Body of pancreas (tissue), 4 donors: ENCODE measurements around the gene HLA-DQB2.

ENCODE experiments used
- CTCF ChIP-seq, 7 experiments: fragments of 450-650 bp in 4 of 7; fragments of 200-600 bp in 3 of 7; sonication (generic) in 3 of 7; IDR thresholded peaks; one replicate each; pipeline ENCODE4 v1.5.1; 2016 to 2019; ENCODE audit warnings: antibody characterized with exemption in 7 of 7
- POLR2A ChIP-seq, 3 donors: fragments of 450-650 bp; IDR thresholded peaks; one replicate each; pipeline ENCODE4 v1.6.1; 2016; ENCODE audit warnings: antibody characterized with exemption in 3 of 3, mild to moderate bottlenecking in 2 of 3

DNA sequence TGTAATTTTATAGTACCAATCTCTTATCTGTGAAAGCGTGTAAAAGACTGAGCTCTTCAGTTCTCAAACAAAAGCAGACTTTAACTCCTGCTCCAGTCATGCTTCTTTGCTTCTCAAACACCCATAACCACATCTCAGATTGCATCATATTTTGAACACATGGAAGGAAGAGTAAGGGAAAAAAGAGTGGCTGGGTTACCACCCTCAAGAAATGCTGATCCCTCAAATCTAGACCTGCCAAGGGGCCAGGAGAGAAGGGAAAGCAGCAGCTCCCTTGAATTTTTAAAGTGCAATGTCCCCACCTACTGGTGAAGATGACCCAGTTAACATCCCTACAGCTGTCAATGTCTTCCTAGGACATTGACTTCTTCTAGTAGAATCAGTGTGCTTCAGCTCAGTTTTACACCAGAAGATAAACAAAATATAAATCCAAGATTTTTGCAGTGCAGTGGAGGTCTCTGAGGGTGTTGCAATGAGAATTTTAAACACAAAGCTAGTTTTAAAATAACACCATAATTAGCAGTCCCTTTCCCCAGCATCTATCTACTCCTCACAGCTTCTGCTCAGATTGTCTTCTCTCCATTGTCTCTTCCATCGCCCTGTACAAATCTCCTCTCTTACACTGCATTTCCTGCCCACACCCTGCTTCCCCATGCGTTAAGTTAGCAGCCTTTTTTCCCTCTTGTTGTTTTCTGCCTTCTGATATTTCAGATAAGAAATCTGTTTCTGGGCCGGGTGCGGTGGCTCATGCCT lies 22.6 kb upstream of the HLA-DQB2 start:
- TF ChIP-seq CTCF (IDR thresholded peaks at IDR 0.05) (peak in 6 of 7 experiments; percentile 18 to 52 (median 33)), POLR2A (IDR thresholded peaks at IDR 0.05) (no peak)
